ENCODE results near the gene MAGI1. TPM values are rescaled to one million over a fixed set of nuclear protein-coding genes. Genes with fewer than 3 reads are reported as not detected.

The MAGI1 gene
- polyA plus RNA-seq, 1 of the 3 experiments (the other 2 are of a cell fraction), result 10.3 TPM

- Histone ChIP-seq H4K20me1 (ENCODE audit: insufficient read depth) (no peaks in the 10 kb centered on the region), H3F3A (replicated peaks; ENCODE audit: insufficient read depth) (peaks cover 7% of the 10 kb centered on the region), H3K27me3 (ENCODE audit: insufficient read depth) (no peaks in the 10 kb centered on the region), H3K27ac (ENCODE audit: low read depth in 2 of 2, low read length in 1 of 2) (no peak overlapping the region), H3K4me1 (ENCODE audit: control insufficient read depth in 1 of 2, insufficient read depth in 2 of 2, low read depth in 1 of 2, low read length in 1 of 2) (peaks cover 0 to 1% of the 10 kb centered on the region in 2 experiments; a peak in 1 of 4 replicates), H3K9me2 (no peaks in the 10 kb centered on the region), H3K4me2 (no peak overlapping the region), H3K9me3 (no peaks in the 10 kb centered on the region), H2AFZ (ENCODE audit: low read depth) (no peak overlapping the region), H3K79me2 (ENCODE audit: insufficient read depth) (no peaks in the 10 kb centered on the region), H3K36me3 (replicated peaks in 1 of 2; ENCODE audit: control insufficient read depth in 1 of 2, insufficient read depth in 2 of 2, low read length in 1 of 2) (no peaks in the 10 kb centered on the region), H3K4me3 (ENCODE audit: low read depth in 2 of 2, low read length in 1 of 2) (no peak overlapping the region), H3K9ac (no peak overlapping the region)
- ChIA-PET CTCF (no interaction called here), POLR2A (no interaction called here)
- TF ChIP-seq MXI1 (IDR thresholded peaks at IDR 0.05; ENCODE audit: low read depth, low read length) (no peak), USF1 (IDR thresholded peaks at IDR 0.05; ENCODE audit: borderline replicate concordance, low read depth) (no peak), GATA2 (CRISPR knock-in tag; IDR thresholded peaks at IDR 0.05) (no peak), TCF12 (IDR thresholded peaks at IDR 0.05) (no peak), YY1 (IDR thresholded peaks at IDR 0.05; ENCODE audit: low read depth) (no peak), JUND (IDR thresholded peaks at IDR 0.05) (peak; percentile 22; the same call in 1 of the 2 replicates), FOSL2 (IDR thresholded peaks at IDR 0.05; ENCODE audit: borderline replicate concordance, low read depth) (peak; percentile 17; the same call in 1 of the 2 replicates), FOXM1 (IDR thresholded peaks at IDR 0.05; ENCODE audit: low read depth) (no peak), REST (IDR thresholded peaks at IDR 0.05; ENCODE audit: low read depth, low read length) (no peak), EZH2phosphoT487 (IDR thresholded peaks at IDR 0.05; ENCODE audit: borderline replicate concordance, low read depth) (no peak)
- DNase-seq, result no peak
Observed at GRCh38 chr3:66082679-66083078, 44.0 kb upstream of the MAGI1 start.

- H3K27ac ChIP-seq (ENCODE audit: low read depth in 2 of 2, low read length in 1 of 2), result no peak overlapping the region
- H4K20me1 ChIP-seq (ENCODE audit: insufficient read depth), result no peaks in the 10 kb centered on the region
- no peak overlapping the region for H2AFZ ChIP-seq (ENCODE audit: low read depth)
- DNase-seq, result no peak
- no peaks in the 10 kb centered on the region for H3K36me3 ChIP-seq (replicated peaks in 1 of 2; ENCODE audit: control insufficient read depth in 1 of 2, insufficient read depth in 2 of 2, low read length in 1 of 2)
- POLR2A ChIA-PET, result no interaction called here
- no peaks in the 10 kb centered on the region for H3K79me2 ChIP-seq (ENCODE audit: insufficient read depth)
- H3K4me2 ChIP-seq, result no peak overlapping the region
- H3K9ac ChIP-seq, result no peak overlapping the region
- H3K9me3 ChIP-seq, result no peaks in the 10 kb centered on the region
- TF ChIP-seq SIN3A (IDR thresholded peaks at IDR 0.05; ENCODE audit: borderline replicate concordance, low read depth, low read length) (no peak), RFX5 (IDR thresholded peaks at IDR 0.05; ENCODE audit: low read length) (no peak), FOXJ3 (CRISPR knock-in tag; IDR thresholded peaks at IDR 0.05) (no peak), ZBTB33 (IDR thresholded peaks at IDR 0.05; ENCODE audit: borderline replicate concordance, low read depth) (no peak), GATA2 (CRISPR knock-in tag; IDR thresholded peaks at IDR 0.05) (no peak), REST (IDR thresholded peaks at IDR 0.05; ENCODE audit: low read depth, low read length) (no peak)
- TF ChIP-seq, protein P1, sequence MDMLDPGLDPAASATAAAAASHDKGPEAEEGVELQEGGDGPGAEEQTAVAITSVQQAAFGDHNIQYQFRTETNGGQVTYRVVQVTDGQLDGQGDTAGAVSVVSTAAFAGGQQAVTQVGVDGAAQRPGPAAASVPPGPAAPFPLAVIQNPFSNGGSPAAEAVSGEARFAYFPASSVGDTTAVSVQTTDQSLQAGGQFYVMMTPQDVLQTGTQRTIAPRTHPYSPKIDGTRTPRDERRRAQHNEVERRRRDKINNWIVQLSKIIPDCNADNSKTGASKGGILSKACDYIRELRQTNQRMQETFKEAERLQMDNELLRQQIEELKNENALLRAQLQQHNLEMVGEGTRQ (IDR thresholded peaks at IDR 0.05; ENCODE audit: borderline replicate concordance, low read depth, low read length), result no peak
- CTCF ChIA-PET, result no interaction called here
- WGBS (ENCODE audit: low lambda C conversion rate), result 99% methylated on average over 3 of the region's 3 CpGs
- H3K27me3 ChIP-seq (ENCODE audit: insufficient read depth), result no peaks in the 10 kb centered on the region
- no peak overlapping the region for H3K4me3 ChIP-seq (ENCODE audit: low read depth in 2 of 2, low read length in 1 of 2)
- H3K9me2 ChIP-seq, result no peaks in the 10 kb centered on the region
- H3K4me1 ChIP-seq (ENCODE audit: control insufficient read depth in 1 of 2, insufficient read depth in 2 of 2, low read depth in 1 of 2, low read length in 1 of 2), result peaks cover 7 to 19% of the 10 kb centered on the region in 2 experiments; a peak in 3 of 4 replicates
- peaks cover 22% of the 10 kb centered on the region for H3F3A ChIP-seq (replicated peaks; ENCODE audit: insufficient read depth)
Observed at GRCh38 chr3:66080167-66080566, 41.4 kb upstream of the MAGI1 start.

Data from SK-N-SH (cell line).